Osteocyte (in vitro differentiated cells): ENCODE data around the gene MLKL. TPM values are rescaled to one million over a fixed set of nuclear protein-coding genes. Genes with fewer than 3 reads are reported as not detected.

ENCODE experiments used
- DNase-seq: peaks from one replicate; pipeline ENCODE4 v3.0.0; 2021; ENCODE audit warnings: mixed read lengths; ENCODE audit not compliant: unreplicated experiment; ENCODE audit errors: extremely low spot score
- H3K27ac Mint-ChIP-seq: one replicate; pipeline ENCODE4 v1.8.0; 2021; ENCODE audit warnings: mild to moderate bottlenecking, mixed read lengths; ENCODE audit not compliant: unreplicated experiment
- H3K27me3 Mint-ChIP-seq: one replicate; pipeline ENCODE4 v1.8.0; 2021; ENCODE audit warnings: mixed read lengths; ENCODE audit not compliant: unreplicated experiment
- H3K36me3 Mint-ChIP-seq: one replicate; pipeline ENCODE4 v1.8.0; 2021; ENCODE audit warnings: mixed read lengths; ENCODE audit not compliant: unreplicated experiment
- H3K4me1 Mint-ChIP-seq: one replicate; pipeline ENCODE4 v1.8.0; 2021; ENCODE audit warnings: mixed read lengths; ENCODE audit not compliant: unreplicated experiment
- H3K4me3 Mint-ChIP-seq: one replicate; pipeline ENCODE4 v1.8.0; 2021; ENCODE audit warnings: mild to moderate bottlenecking, moderate library complexity, mixed read lengths; ENCODE audit not compliant: unreplicated experiment
- H3K9me3 Mint-ChIP-seq: one replicate; pipeline ENCODE4 v1.8.0; 2021; ENCODE audit warnings: mixed read lengths; ENCODE audit not compliant: unreplicated experiment
- total RNA-seq: library from RNA; stranded (reverse); gene quantifications from 2 replicates; pipeline ENCODE4 v1.2.1, GENCODE V29; 2021
- TF ChIP-seq, protein P1 (sequence below): fragments of 200-600 bp; sonication (generic); IDR thresholded peaks from 2 replicates; pipeline ENCODE4 v1.5.0; 2021; ENCODE audit warnings: antibody characterized with exemption, mild to moderate bottlenecking, moderate library complexity

MLKL gene
- total RNA-seq, 1 donor from 2014 or later: 1.3 TPM

DNA sequence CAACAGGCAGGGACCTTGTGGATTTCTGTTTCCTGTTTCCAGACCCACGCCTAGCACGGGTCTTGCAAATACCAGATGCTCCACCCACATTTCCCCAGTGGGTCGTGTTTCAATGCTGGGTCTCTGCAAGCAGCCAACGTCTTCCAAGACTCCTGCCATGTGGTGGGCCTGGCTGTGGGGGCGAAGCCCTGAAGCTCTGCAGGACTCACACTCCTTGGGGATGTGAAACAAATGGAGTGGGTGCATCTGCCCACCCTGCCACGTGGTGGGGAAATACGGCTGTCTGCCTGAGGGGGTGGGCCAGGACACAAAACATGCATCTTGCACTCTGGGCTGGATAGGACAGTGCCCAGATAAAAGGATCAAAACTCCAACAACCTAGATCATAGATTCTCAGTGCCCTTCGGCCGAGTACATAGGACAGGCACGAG is 41.4 kb upstream of the MLKL start:
- no peak overlapping the region for H3K4me3 Mint-ChIP-seq
- peak; percentile 78 for DNase-seq
- H3K27ac Mint-ChIP-seq: no peak overlapping the region
- H3K27me3 Mint-ChIP-seq: no peaks in the 10 kb centered on the region
- no peaks in the 10 kb centered on the region for H3K9me3 Mint-ChIP-seq
- no peaks in the 10 kb centered on the region for H3K36me3 Mint-ChIP-seq
- TF ChIP-seq, protein P1, sequence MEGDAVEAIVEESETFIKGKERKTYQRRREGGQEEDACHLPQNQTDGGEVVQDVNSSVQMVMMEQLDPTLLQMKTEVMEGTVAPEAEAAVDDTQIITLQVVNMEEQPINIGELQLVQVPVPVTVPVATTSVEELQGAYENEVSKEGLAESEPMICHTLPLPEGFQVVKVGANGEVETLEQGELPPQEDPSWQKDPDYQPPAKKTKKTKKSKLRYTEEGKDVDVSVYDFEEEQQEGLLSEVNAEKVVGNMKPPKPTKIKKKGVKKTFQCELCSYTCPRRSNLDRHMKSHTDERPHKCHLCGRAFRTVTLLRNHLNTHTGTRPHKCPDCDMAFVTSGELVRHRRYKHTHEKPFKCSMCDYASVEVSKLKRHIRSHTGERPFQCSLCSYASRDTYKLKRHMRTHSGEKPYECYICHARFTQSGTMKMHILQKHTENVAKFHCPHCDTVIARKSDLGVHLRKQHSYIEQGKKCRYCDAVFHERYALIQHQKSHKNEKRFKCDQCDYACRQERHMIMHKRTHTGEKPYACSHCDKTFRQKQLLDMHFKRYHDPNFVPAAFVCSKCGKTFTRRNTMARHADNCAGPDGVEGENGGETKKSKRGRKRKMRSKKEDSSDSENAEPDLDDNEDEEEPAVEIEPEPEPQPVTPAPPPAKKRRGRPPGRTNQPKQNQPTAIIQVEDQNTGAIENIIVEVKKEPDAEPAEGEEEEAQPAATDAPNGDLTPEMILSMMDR: no peak
- H3K4me1 Mint-ChIP-seq: peaks cover 20% of the 10 kb centered on the region

DNA sequence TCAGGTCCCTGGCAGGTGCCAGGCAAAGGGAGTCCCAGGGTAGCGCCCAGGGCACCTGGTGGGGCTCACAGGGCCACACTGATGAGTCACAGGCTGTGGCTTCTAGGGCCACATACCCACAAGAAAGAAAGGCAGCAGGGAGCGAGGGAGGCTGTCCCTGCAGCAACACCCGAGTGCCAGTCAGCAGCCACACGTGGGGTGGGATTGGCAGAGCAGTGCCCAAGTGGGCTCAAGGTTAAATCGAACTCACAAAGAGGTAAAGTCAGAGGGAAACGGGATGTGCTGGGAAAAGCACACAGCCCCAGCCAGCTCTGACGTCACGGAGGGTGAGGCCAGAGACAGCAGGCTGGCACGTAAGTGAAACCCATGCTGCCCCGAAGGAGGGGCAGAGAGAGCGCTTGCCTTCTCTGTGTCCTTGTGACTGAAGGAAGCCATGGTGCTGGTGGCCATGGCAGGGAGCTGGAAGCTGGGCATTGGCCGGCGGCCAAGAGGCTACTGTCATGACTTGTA is 40.2 kb upstream of the MLKL start:
- Mint-ChIP-seq H3K36me3 (no peaks in the 10 kb centered on the region), H3K9me3 (no peaks in the 10 kb centered on the region), H3K27ac (no peak overlapping the region), H3K4me3 (no peak overlapping the region), H3K27me3 (no peaks in the 10 kb centered on the region), H3K4me1 (peaks cover 20% of the 10 kb centered on the region)
- no peak for DNase-seq
- TF ChIP-seq, protein P1: no peak

DNA sequence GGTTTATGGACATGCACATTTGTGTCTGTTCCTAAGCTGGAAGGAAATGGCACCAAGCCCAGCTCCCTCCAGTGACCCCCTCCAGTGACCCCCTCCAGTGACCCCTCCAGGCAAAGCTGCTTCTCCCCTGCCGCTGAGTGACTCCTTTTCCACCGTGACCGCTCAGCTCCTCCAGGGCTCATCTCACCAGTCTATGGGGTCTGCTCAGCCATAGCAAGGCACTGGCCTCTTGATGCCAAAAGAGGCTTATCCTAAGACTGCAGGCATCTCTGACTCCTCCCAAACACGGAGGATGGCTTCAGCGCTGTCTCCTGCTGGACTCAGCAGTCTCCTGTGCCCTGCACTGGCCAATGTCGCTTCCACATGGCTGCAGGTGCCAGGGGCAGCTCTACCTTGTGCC is 38.6 kb upstream of the MLKL start:
- Mint-ChIP-seq H3K36me3 (no peaks in the 10 kb centered on the region), H3K4me3 (no peak overlapping the region), H3K27ac (no peak overlapping the region), H3K9me3 (no peaks in the 10 kb centered on the region), H3K4me1 (peaks cover 28% of the 10 kb centered on the region), H3K27me3 (no peaks in the 10 kb centered on the region)
- no peak for DNase-seq
- TF ChIP-seq, protein P1: no peak

DNA sequence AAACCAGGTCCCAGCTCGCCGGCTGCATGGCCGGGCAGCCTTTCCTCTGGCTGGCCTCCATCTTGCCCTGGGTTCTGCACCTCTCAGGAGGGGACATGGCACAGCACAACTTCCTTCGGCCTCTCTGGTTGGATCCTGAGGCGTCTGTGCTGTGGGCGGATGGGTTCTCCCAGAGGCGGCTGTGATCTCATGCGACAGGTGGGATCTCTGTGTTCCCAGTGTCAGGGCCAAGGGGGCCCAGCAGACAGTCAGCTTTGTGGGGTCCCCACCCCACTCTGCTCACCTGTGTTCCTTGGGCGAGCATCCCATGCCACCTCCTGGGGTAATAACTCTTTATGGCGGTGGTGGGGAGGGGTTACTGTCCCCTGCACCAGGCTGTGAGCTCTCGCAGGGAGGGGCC is 38.2 kb upstream of the MLKL start:
- no peak for DNase-seq
- no peak overlapping the region for H3K4me3 Mint-ChIP-seq
- no peaks in the 10 kb centered on the region for H3K27me3 Mint-ChIP-seq
- TF ChIP-seq, protein P1: no peak
- no peaks in the 10 kb centered on the region for H3K36me3 Mint-ChIP-seq
- peaks cover 28% of the 10 kb centered on the region for H3K4me1 Mint-ChIP-seq
- no peaks in the 10 kb centered on the region for H3K9me3 Mint-ChIP-seq
- no peak overlapping the region for H3K27ac Mint-ChIP-seq

DNA sequence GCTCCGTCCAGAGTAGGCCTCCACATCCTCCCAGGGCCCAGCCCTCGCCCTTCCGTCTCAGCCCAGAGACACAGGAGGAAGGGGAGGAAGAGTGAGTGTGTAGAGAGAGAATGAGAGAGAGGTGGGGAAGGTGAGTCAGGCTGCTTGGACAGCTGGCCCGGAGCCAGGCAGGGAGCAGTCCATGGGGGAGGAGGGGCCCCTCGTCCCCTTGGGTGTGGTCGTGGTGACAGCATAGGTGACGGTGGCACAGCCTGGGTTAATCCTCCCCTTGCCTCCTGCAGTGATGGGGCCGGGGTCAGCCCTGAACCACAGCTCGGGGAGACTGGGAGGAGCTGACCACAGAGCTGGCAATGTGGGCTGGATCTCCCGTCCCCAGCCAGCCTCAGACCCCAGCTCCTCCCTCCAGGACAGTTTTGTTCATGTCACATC is 37.5 kb upstream of the MLKL start:
- Mint-ChIP-seq H3K4me1 (peaks cover 24% of the 10 kb centered on the region), H3K4me3 (no peak overlapping the region), H3K27me3 (no peaks in the 10 kb centered on the region), H3K27ac (no peak overlapping the region), H3K36me3 (no peaks in the 10 kb centered on the region), H3K9me3 (no peaks in the 10 kb centered on the region)
- TF ChIP-seq, protein P1: no peak
- DNase-seq: no peak
